Fibroblast of lung (primary cell): ENCODE data around the gene CAAP1. TPM values are rescaled to one million over a fixed set of nuclear protein-coding genes. Genes with fewer than 3 reads are reported as not detected.

Experiments
- DNase-seq, 2 donors: peaks; one replicate each; pipeline versions ENCODE4 v3.0.0 to v3.0.0-alpha.2; 2010; ENCODE audit warnings: low read depth in 2 of 2
- H2AFZ ChIP-seq: 2 replicates; pipeline ENCODE4 v1.5.1; 2012; ENCODE audit warnings: low read length, control low read depth, inconsistent platforms
- H3K27ac ChIP-seq: 2 replicates; pipeline ENCODE4 v1.5.1; 2011; ENCODE audit warnings: low read length, control low read depth; ENCODE audit not compliant: insufficient read depth
- H3K27me3 ChIP-seq: 2 replicates; pipeline ENCODE4 v1.5.1; 2011; ENCODE audit warnings: mild to moderate bottlenecking, low read length; ENCODE audit not compliant: control insufficient read depth, insufficient read depth
- H3K36me3 ChIP-seq: 2 replicates; pipeline ENCODE4 v1.5.1; 2011; ENCODE audit warnings: low read length; ENCODE audit not compliant: control insufficient read depth, insufficient read depth
- H3K4me1 ChIP-seq: 2 replicates; pipeline ENCODE4 v1.5.1; 2011; ENCODE audit warnings: low read length; ENCODE audit not compliant: control insufficient read depth, insufficient read depth; ENCODE audit errors: extremely low read depth
- H3K4me2 ChIP-seq: 2 replicates; pipeline ENCODE4 v1.5.1; 2011; ENCODE audit warnings: low read length, control low read depth; ENCODE audit not compliant: insufficient read depth; ENCODE audit errors: extremely low read depth
- H3K4me3 ChIP-seq, 4 experiments: fragments of 200-600 bp in 1 of 4; sonication (generic) in 1 of 4; replicated peaks in 1 of 4; 2 replicates each; pipeline ENCODE4 v1.5.1; 2011 to 2016; ENCODE audit warnings: low read length in 4 of 4, low read depth in 3 of 4, mild to moderate bottlenecking in 3 of 4, control low read depth in 2 of 4, inconsistent platforms in 1 of 4, mixed read lengths in 1 of 4; ENCODE audit not compliant: insufficient read depth in 1 of 4; ENCODE audit errors: control extremely low read depth in 1 of 4
- H3K79me2 ChIP-seq: 2 replicates; pipeline ENCODE4 v1.5.1; 2012; ENCODE audit warnings: mild to moderate bottlenecking, low read length, inconsistent platforms; ENCODE audit not compliant: control insufficient read depth, insufficient read depth
- H3K9ac ChIP-seq: 2 replicates; pipeline ENCODE4 v1.5.1; 2011; ENCODE audit warnings: mild to moderate bottlenecking, low read length, control low read depth; ENCODE audit not compliant: insufficient read depth
- H3K9me3 ChIP-seq: 2 replicates; pipeline ENCODE4 v1.5.1; 2012; ENCODE audit warnings: low read depth, low read length; ENCODE audit not compliant: control insufficient read depth, insufficient read depth
- H4K20me1 ChIP-seq: 2 replicates; pipeline ENCODE4 v1.5.1; 2011; ENCODE audit warnings: low read length; ENCODE audit not compliant: control insufficient read depth, insufficient read depth; ENCODE audit errors: extremely low read depth
- EZH2 ChIP-seq: IDR thresholded peaks from 2 replicates; pipeline ENCODE4 v1.5.1; 2012; ENCODE audit warnings: low read length, control low read depth, mild to moderate bottlenecking; ENCODE audit errors: missing control alignments
- polyA plus RNA-seq, 2 donors: library from polyadenylated mRNA; depleted of rRNA in 1 of 2; stranded (reverse) in 1 of 2; unstranded in 1 of 2; fragments of >200 nt; gene quantifications; 2 replicates each; pipeline ENCODE4 v1.2.1, GENCODE V29; 2011 to 2012; ENCODE audit warnings: missing spikeins in 1 of 2
- total RNA-seq: library from RNA; depleted of rRNA; stranded (reverse); fragments of >200 nt; gene quantifications from 2 replicates; pipeline ENCODE4 v1.2.1, GENCODE V29; 2014
- TF ChIP-seq, protein P1 (sequence below), 2 donors: IDR thresholded peaks in 1 of 2; conservative IDR thresholded peaks in 1 of 2; 1 replicate in 1 of 2; 2 replicates in 1 of 2; pipeline ENCODE4 v1.5.1; 2011 to 2012; ENCODE audit warnings: low read length in 2 of 2, control low read depth in 1 of 2, inconsistent platforms in 1 of 2, low read depth in 1 of 2, mild to moderate bottlenecking in 1 of 2

CAAP1 gene
- total and polyA plus RNA-seq, 2 donors (not counting 1 experiment from before 2014, with no cell fraction given) = 13.9 to 15.9 TPM

DNA sequence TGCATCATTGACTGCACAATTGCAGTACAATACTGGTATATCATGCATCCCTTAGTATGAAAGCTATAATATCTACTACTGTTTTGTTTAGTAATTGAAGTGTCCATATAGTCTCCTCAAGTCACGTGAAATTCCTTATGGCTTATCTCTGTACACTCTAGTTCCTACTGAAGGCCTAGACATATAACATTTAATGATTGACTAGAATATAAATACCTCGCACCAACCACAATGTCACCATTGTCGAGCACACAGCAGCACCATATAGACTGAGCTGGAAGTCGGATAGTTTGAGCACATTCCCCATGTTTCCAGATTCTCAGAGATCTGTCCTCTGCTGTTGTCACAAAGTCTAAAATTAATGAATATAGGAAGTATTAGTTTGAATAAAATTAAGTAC lies 33.0 kb upstream of the CAAP1 start:
- Histone ChIP-seq H3K27me3 (no peaks in the 10 kb centered on the region), H3K4me2 (no peak overlapping the region), H3K4me1 (no peaks in the 10 kb centered on the region), H3K36me3 (peaks cover 13% of the 10 kb centered on the region), H3K27ac (no peak overlapping the region), H2AFZ (no peak overlapping the region), H3K9me3 (no peaks in the 10 kb centered on the region), H3K4me3 (no peak overlapping the region), H3K79me2 (peaks cover 2% of the 10 kb centered on the region), H3K9ac (no peak overlapping the region), H4K20me1 (no peaks in the 10 kb centered on the region)
- no peak for DNase-seq
- TF ChIP-seq EZH2 = no peak
- TF ChIP-seq, protein P1, sequence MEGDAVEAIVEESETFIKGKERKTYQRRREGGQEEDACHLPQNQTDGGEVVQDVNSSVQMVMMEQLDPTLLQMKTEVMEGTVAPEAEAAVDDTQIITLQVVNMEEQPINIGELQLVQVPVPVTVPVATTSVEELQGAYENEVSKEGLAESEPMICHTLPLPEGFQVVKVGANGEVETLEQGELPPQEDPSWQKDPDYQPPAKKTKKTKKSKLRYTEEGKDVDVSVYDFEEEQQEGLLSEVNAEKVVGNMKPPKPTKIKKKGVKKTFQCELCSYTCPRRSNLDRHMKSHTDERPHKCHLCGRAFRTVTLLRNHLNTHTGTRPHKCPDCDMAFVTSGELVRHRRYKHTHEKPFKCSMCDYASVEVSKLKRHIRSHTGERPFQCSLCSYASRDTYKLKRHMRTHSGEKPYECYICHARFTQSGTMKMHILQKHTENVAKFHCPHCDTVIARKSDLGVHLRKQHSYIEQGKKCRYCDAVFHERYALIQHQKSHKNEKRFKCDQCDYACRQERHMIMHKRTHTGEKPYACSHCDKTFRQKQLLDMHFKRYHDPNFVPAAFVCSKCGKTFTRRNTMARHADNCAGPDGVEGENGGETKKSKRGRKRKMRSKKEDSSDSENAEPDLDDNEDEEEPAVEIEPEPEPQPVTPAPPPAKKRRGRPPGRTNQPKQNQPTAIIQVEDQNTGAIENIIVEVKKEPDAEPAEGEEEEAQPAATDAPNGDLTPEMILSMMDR (conservative IDR thresholded peaks at IDR 0.05 in 1 of 2, IDR thresholded peaks at IDR 0.05 in 1 of 2; ENCODE audit: low read depth in 1 of 2, low read length in 2 of 2) = no peak

GRCh38 chr9:26919698-26920097 lies 27.1 kb upstream of the CAAP1 start:
- TF ChIP-seq EZH2 = no peak
- TF ChIP-seq, protein P1 (conservative IDR thresholded peaks at IDR 0.05 in 1 of 2, IDR thresholded peaks at IDR 0.05 in 1 of 2; ENCODE audit: low read depth in 1 of 2, low read length in 2 of 2) = no peak
- Histone ChIP-seq H3K9me3 (no peaks in the 10 kb centered on the region), H3K9ac (no peak overlapping the region), H3K36me3 (peaks cover 10% of the 10 kb centered on the region), H3K4me2 (no peak overlapping the region), H2AFZ (no peak overlapping the region), H3K4me1 (no peaks in the 10 kb centered on the region), H3K27me3 (no peaks in the 10 kb centered on the region), H3K27ac (no peak overlapping the region), H3K4me3 (no peak overlapping the region), H3K79me2 (no peaks in the 10 kb centered on the region), H4K20me1 (no peaks in the 10 kb centered on the region)
- DNase-seq = no peak

DNA sequence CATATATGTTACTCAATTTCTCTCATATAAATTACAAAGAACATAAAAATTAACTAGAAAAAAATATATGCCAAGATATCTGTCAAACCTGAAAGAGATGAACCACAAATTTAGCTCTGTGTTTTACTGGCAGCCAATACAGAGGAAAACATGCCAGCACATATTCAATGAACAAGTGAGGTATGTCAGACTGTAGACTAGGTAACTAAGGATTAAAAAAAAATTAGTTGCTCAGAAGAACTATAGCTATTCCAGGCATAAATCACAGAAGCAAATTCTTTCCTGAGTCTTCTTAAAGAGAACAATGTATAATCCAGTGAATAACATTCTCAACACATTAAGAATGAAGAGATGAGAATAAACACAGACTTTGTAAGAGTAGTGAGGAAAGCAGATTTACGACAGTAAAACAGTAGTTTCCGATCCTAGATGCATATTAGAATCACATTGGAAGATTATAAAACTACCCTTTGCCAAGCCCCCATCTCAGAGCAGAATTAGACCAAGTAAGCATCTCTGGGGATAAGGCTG lies 20.6 kb upstream of the CAAP1 start:
- Histone ChIP-seq H3K79me2 (no peaks in the 10 kb centered on the region), H2AFZ (no peak overlapping the region), H3K9ac (no peak overlapping the region), H3K36me3 (peaks cover 8% of the 10 kb centered on the region), H3K4me1 (no peaks in the 10 kb centered on the region), H3K9me3 (no peaks in the 10 kb centered on the region), H3K4me3 (no peak overlapping the region), H3K27ac (no peak overlapping the region), H4K20me1 (no peaks in the 10 kb centered on the region), H3K4me2 (no peak overlapping the region), H3K27me3 (no peaks in the 10 kb centered on the region)
- no peak for DNase-seq
- TF ChIP-seq EZH2 = no peak
- TF ChIP-seq, protein P1 (conservative IDR thresholded peaks at IDR 0.05 in 1 of 2, IDR thresholded peaks at IDR 0.05 in 1 of 2; ENCODE audit: low read depth in 1 of 2, low read length in 2 of 2) = no peak
